Lower leg skin (tissue), 4 donors: ENCODE results near the gene CD79B. TPM values are rescaled to one million over a fixed set of nuclear protein-coding genes. Genes with fewer than 3 reads are reported as not detected.

ENCODE experiments used
- DNase-seq, 2 donors: peaks; one replicate each; pipeline ENCODE4 v3.0.0-alpha.2; 2019; ENCODE audit warnings: low spot score in 2 of 2
- H3K4me3 ChIP-seq: fragments of 200-600 bp; sonication (generic); 2 replicates; pipeline ENCODE4 v1.5.1; 2017; ENCODE audit warnings: mild to moderate bottlenecking, low read depth; ENCODE audit not compliant: poor library complexity, severe bottlenecking
- POLR2A ChIP-seq, 2 donors: fragments of 450-650 bp; IDR thresholded peaks; one replicate each; pipeline ENCODE4 v1.6.1; 2016 to 2017; ENCODE audit warnings: antibody characterized with exemption in 2 of 2, mild to moderate bottlenecking in 1 of 2, moderate library complexity in 1 of 2
- WGBS, 2 donors: methylation state at CpG; one replicate each; pipeline ENCODE4 v1.1.5; 2018; 5-methylcytosine and 5-hydroxymethylcytosine counted together
- intact Hi-C: fragments of 100-400 bp; cut with DNase I; formaldehyde crosslinking; loops from one replicate; pipeline ENCODE4 v1.15.0; 2023; ENCODE audit warnings: low total_unique reads
- total RNA-seq, 4 donors: library from RNA; depleted of rRNA; stranded (reverse); fragments of >200 nt; gene quantifications; one replicate each; pipeline ENCODE4 v1.1.0, GENCODE V29; 2016
- TF ChIP-seq, protein P1 (sequence below), 3 donors: fragments of 450-650 bp; IDR thresholded peaks; one replicate each; pipeline ENCODE4 v1.5.1; 2016; ENCODE audit warnings: antibody characterized with exemption in 3 of 3, mild to moderate bottlenecking in 3 of 3, moderate library complexity in 2 of 3

CD79B gene
- total RNA-seq, 4 donors from 2014 or later: 0.72 to 5.8 (median 3.5) TPM

DNA sequence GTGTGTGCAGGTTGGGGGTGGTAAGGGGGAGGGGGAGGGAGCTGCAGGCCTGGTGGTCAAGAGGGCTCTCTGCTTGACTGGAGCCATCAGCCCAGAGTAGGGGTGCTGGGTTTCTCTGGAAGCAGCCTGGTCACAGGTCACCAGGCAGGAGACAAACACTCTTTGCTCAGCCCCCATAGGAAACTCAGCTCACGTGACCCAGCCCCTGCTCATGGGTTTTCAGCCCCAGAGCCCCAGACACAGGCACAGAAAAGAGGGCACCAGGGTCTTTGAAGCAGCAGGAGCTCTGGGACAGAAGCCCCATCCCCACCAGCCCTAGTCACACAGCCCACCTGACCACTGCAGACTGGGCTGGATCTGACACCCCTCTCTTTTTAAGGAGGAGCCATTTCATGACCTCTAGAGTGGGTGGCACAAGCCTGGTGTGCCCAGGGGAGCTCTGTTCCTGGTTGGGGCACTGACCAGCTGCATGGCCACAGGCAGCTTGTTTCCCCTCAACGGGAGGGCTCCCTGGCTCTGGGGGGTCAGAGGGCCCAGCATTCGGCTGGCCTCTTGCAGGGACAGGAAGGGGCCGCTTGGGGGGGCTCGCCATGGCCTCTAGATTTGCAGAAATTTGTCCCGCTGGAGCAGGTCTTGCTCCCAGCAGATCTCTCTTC is 13.8 kb upstream of the CD79B start:
- intact Hi-C loops: no loop called here
- no peak overlapping the region for H3K4me3 ChIP-seq
- DNase-seq: no peak
- TF ChIP-seq, protein P1, sequence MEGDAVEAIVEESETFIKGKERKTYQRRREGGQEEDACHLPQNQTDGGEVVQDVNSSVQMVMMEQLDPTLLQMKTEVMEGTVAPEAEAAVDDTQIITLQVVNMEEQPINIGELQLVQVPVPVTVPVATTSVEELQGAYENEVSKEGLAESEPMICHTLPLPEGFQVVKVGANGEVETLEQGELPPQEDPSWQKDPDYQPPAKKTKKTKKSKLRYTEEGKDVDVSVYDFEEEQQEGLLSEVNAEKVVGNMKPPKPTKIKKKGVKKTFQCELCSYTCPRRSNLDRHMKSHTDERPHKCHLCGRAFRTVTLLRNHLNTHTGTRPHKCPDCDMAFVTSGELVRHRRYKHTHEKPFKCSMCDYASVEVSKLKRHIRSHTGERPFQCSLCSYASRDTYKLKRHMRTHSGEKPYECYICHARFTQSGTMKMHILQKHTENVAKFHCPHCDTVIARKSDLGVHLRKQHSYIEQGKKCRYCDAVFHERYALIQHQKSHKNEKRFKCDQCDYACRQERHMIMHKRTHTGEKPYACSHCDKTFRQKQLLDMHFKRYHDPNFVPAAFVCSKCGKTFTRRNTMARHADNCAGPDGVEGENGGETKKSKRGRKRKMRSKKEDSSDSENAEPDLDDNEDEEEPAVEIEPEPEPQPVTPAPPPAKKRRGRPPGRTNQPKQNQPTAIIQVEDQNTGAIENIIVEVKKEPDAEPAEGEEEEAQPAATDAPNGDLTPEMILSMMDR (IDR thresholded peaks at IDR 0.05): no peak
- TF ChIP-seq POLR2A (IDR thresholded peaks at IDR 0.05): no peak
- 68 to 72% methylated on average over 6 of the region's 6 CpGs for WGBS, 2 donors

- DNase-seq: no peak
- intact Hi-C loops: no loop called here
- no peak overlapping the region for H3K4me3 ChIP-seq
- TF ChIP-seq POLR2A (IDR thresholded peaks at IDR 0.05): no peak
- TF ChIP-seq, protein P1 (IDR thresholded peaks at IDR 0.05): no peak
- whole genome bisulfite sequencing, 2 donors: 81 to 84% methylated on average over 24 of the region's 24 CpGs
These were observed 12.8 kb upstream of the CD79B start for GRCh38 chr17:63944736-63945499.

DNA sequence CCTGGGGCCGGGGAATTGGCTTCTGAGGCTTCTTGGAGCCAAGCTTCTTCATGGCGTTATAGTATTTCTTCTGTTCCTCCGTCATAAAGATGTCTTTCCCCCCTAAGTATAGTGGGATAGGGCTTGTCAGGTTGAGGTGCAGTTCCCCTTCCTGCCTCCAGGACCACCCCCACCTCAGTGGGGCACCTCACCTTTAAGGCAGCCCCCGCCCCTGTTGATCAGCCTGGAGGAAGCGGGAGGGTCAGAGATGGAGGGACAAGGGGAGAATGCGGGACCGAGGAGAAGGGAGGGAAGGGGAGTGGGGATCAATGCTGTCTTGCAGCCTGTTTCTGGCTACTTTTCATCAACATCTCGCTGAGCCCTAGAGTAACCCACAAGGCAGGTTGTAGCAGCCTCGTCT is 11.6 kb upstream of the CD79B start:
- WGBS, 2 donors: 83 to 88% methylated on average over 9 of the region's 9 CpGs
- intact Hi-C loops: no loop called here

GRCh38 chr17:63942309-63942985 is 10.3 kb upstream of the CD79B start:
- no peak overlapping the region for H3K4me3 ChIP-seq
- DNase-seq: no peak
- no peak for TF ChIP-seq POLR2A (IDR thresholded peaks at IDR 0.05)
- TF ChIP-seq, protein P1 (IDR thresholded peaks at IDR 0.05): no peak
- WGBS, 2 donors: 92 to 93% methylated on average over 17 to 21 of the region's 21 CpGs
- intact Hi-C loops: no loop called here

More for the DNA sequence above, 11.6 kb upstream of the CD79B start:
- TF ChIP-seq POLR2A (IDR thresholded peaks at IDR 0.05): no peak
- TF ChIP-seq, protein P1 (IDR thresholded peaks at IDR 0.05): no peak
- DNase-seq: no peak
- no peak overlapping the region for H3K4me3 ChIP-seq

DNA sequence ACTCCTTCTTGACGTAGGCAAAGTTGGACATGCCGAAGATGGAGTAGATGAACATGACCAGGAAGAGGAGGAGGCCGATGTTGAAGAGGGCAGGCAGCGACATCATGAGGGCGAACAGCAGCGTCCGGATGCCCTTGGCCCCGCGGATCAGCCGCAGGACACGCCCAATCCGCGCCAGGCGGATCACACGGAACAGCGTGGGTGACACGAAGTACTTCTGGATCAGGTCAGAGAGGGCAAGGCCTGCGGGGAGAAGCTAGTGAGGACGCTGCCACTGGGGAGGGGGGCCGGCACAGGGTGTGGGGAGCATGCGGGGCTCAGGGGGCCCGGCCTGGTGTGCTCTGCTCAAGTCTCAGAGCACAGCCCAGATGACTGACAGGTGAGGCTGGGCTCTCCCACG is 9.6 kb upstream of the CD79B start:
- intact Hi-C loops: no loop called here
- 91 to 93% methylated on average over 23 of the region's 23 CpGs for WGBS, 2 donors
- no peak for DNase-seq
- TF ChIP-seq, protein P1 (IDR thresholded peaks at IDR 0.05): no peak
- H3K4me3 ChIP-seq: no peak overlapping the region
